Loucy (cell line): ENCODE data around the gene ACOT12.

Source experiments
- EZH2phosphoT487 ChIP-seq: fragments of 200-600 bp; IDR thresholded peaks from 2 replicates; pipeline ENCODE4 v1.6.1; 2018; ENCODE audit warnings: antibody characterized with exemption, mild to moderate bottlenecking, moderate library complexity, borderline replicate concordance
- TF ChIP-seq, protein P1 (sequence below): fragments of 200-600 bp; sonication (generic); conservative IDR thresholded peaks from 2 replicates; pipeline ENCODE4 v1.5.1; 2014; ENCODE audit warnings: mild to moderate bottlenecking, antibody characterized with exemption, low read length

DNA sequence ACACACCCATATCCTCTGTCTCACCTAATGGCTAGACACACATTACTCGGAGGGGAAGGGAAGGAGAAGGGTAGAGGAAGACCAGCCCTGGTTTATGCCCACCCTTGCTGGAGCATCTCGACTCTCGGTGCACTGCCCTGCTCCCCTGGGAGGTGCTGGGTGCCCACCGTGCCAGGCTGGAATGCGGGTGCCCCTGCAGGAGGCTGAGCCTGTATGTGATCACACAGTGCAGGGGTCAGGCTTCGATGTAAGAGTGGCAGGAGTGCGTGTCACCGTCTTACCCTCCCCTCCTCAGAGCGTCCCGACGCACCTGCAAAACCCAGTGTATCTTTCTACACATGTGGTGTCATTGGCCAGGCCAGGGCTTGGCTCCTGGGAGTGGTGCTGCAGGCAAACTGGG lies 7.3 kb upstream of the ACOT12 start:
- TF ChIP-seq, protein P1, sequence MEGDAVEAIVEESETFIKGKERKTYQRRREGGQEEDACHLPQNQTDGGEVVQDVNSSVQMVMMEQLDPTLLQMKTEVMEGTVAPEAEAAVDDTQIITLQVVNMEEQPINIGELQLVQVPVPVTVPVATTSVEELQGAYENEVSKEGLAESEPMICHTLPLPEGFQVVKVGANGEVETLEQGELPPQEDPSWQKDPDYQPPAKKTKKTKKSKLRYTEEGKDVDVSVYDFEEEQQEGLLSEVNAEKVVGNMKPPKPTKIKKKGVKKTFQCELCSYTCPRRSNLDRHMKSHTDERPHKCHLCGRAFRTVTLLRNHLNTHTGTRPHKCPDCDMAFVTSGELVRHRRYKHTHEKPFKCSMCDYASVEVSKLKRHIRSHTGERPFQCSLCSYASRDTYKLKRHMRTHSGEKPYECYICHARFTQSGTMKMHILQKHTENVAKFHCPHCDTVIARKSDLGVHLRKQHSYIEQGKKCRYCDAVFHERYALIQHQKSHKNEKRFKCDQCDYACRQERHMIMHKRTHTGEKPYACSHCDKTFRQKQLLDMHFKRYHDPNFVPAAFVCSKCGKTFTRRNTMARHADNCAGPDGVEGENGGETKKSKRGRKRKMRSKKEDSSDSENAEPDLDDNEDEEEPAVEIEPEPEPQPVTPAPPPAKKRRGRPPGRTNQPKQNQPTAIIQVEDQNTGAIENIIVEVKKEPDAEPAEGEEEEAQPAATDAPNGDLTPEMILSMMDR: no peak
- no peak for TF ChIP-seq EZH2phosphoT487
